Body of pancreas (tissue), 4 donors: ENCODE measurements around the gene RUNX2.

Experiments
- POLR2A ChIP-seq, 3 donors: fragments of 450-650 bp; IDR thresholded peaks; one replicate each; pipeline ENCODE4 v1.6.1; 2016; ENCODE audit warnings: antibody characterized with exemption in 3 of 3, mild to moderate bottlenecking in 2 of 3
- TF ChIP-seq, protein P1 (sequence below), 7 experiments: fragments of 450-650 bp in 4 of 7; fragments of 200-600 bp in 3 of 7; sonication (generic) in 3 of 7; IDR thresholded peaks; one replicate each; pipeline ENCODE4 v1.5.1; 2016 to 2019; ENCODE audit warnings: antibody characterized with exemption in 7 of 7

DNA sequence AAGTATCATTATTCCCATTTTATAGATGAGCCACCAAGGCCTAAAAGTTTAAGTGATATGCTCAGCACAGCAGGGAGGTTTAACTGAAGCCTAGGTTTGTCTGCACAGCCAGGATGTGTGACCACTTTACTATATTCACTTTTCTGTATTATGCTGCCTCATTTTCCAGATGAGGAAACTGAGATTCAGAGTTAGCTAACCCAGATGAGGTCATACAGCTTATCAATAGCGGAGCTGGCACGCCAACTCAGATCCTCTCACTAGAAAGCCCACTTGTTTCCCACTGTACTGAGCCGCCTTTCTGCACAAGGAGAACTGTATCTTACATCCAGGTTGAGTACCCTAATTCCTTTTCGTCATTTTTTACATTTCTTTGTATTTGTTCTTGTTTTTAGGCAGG, 181.3 kb downstream of the RUNX2 start:
- no peak for TF ChIP-seq POLR2A (IDR thresholded peaks at IDR 0.05)
- TF ChIP-seq, protein P1, sequence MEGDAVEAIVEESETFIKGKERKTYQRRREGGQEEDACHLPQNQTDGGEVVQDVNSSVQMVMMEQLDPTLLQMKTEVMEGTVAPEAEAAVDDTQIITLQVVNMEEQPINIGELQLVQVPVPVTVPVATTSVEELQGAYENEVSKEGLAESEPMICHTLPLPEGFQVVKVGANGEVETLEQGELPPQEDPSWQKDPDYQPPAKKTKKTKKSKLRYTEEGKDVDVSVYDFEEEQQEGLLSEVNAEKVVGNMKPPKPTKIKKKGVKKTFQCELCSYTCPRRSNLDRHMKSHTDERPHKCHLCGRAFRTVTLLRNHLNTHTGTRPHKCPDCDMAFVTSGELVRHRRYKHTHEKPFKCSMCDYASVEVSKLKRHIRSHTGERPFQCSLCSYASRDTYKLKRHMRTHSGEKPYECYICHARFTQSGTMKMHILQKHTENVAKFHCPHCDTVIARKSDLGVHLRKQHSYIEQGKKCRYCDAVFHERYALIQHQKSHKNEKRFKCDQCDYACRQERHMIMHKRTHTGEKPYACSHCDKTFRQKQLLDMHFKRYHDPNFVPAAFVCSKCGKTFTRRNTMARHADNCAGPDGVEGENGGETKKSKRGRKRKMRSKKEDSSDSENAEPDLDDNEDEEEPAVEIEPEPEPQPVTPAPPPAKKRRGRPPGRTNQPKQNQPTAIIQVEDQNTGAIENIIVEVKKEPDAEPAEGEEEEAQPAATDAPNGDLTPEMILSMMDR (IDR thresholded peaks at IDR 0.05) = no peak
